ENCODE data around the gene S1PR1.
A peak's percentile ranks its signal among the peaks of the same experiment; 100 is the strongest.

GRCh38 chr1:101288491-101288944 is 51.7 kb downstream of the S1PR1 start:
- TF ChIP-seq CTCF (IDR thresholded peaks at IDR 0.05) (peak; percentile 73 to 84 (median 76)), POLR2A (IDR thresholded peaks at IDR 0.05) (no peak), POLR2AphosphoS5 (IDR thresholded peaks at IDR 0.05) (no peak)

Measured in breast epithelium (tissue), 3 donors.